Stimulated activated CD8-positive, alpha-beta memory T cell treated with anti-CD3 and anti-CD28 coated beads, Interleukin-15, amount 100 ng/mL, for 1 hour (primary cell): Measurements from ENCODE around the gene LY6G5C.
"Not testable (repeated sequence)": the region's sequence is repeated elsewhere in the genome, so short reads cannot be mapped to it uniquely, and the experiment has no call there.

Source experiments
- DNase-seq: peaks from one replicate; pipeline ENCODE4 v3.0.0-alpha.2; 2020; ENCODE audit warnings: low read depth

LY6G5C gene

DNA sequence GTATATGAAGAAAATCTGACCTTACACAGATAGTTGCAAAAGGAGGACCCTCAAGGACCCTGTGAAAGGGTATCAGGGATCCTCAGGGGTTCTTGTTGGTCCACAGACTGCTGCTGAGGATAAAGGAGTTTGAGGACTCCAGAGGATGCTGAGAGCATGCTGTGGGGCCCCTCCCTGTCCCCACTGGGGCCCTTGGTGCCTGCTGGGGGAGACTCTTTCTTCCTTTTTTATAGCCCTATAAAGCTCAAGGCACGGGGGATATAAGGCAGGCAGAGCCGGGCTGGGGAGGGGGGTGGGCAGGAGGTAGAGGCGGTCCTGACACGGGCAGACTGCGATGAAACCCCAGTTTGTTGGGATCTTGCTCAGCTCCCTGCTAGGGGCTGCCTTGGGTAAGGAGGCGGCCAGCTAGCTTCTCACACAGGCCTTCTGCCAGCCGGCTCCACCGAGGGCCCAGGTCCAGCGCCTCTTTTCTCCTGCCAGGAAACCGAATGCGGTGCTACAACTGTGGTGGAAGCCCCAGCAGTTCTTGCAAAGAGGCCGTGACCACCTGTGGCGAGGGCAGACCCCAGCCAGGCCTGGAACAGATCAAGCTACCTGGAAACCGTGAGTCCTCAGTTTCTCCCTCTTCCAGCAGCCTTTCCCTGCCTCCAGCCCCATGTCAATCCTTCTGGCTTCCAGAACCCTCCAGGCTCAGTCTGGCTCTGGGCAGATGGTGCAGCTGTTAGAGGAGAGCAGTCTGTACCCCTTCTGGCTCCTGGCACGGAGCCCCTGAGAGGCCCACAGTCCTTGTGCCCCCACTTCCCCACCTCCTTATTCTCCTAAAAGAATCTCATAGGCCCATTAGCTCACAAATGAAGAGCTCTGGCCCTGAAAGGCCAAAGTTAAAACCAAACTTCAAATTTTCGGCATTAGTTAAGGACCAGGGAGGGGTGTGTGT lies 34.4 kb upstream of the LY6G5C start, which contains the start of gene LY6G6D:
Gene LY6G6D (plus strand): TSS at position 327 of the 937 bp plus-strand sequence. CDS start 8 bp downstream, at position 335.
- DNase-seq = no peak

DNA sequence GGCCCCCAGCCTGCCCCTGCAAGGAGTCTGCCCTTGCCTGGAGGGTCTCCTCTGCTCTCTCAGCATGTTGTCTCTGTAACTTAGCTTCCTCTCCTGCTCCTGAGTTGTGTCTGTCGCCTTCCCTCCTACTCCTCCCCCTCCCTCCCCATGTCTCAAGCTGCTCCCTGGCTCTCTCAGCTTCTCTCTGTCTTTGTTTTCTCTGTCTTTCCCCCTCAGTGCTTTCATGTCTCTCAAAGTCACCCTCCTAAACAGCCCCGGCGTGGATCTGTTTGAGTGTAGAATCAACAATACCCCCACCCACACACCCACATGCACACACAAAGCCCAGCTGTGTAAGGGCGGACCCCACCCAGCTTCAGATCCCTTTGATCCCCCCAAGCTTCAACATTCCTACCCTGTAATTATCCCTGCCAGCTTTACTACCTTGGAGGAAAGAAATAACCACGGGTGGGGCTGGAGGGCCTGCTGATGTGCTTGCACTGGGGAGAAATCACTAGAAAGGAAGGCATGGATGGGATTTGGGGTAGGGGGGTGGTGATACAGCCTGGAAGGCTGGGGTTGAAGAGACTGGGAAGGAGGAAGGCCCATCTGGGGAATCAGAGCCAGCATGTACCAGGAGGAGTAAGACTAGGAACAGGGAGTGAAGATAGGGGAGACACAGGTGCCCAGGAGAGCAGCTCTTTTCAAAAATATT lies 33.3 kb upstream of the LY6G5C start:
- no peak for DNase-seq

- no peak for DNase-seq
Measured at GRCh38 chr6:31713465-31713864, 32.6 kb upstream of the LY6G5C start.

DNA sequence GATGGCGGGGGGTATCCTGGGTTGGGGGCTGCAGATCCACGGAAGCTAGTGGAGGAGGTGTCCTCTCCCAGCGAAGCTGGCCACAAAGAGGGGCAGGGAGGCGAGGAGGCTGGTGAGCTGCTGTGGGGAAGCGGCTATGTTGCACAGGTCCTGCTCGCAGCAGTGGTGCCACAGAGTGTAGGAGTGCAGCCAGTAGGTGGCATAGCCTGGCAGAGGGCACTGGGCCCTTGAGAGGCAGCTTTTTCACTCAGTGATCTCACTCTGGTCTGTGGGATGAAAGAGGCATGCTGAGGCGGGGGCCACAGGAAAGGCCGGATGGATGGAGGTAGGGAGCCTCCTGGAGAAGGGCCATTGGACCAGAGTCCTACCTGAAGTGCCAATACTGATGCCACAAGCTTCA lies 31.4 kb upstream of the LY6G5C start:
- no peak for DNase-seq

DNA sequence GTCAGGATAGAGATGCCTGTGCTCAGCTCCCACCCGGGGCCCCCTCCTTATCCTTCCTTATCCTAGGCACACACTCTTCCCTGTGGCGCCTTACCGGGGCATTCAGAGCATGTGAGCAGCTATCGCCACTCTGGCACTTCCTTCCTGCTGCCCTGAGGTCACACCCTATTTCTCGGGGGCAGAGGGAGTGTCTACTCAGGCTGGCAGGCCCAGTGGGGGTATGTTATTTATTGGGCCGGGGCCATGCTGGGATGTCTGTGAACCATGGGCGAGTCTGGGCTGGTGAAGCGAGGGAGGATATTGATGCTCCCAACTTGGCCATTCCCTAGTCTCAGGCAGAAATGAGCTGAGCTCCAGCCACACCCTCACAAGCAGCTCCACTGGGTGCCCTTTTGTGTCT lies 30.4 kb upstream of the LY6G5C start:
- no peak for DNase-seq

DNA sequence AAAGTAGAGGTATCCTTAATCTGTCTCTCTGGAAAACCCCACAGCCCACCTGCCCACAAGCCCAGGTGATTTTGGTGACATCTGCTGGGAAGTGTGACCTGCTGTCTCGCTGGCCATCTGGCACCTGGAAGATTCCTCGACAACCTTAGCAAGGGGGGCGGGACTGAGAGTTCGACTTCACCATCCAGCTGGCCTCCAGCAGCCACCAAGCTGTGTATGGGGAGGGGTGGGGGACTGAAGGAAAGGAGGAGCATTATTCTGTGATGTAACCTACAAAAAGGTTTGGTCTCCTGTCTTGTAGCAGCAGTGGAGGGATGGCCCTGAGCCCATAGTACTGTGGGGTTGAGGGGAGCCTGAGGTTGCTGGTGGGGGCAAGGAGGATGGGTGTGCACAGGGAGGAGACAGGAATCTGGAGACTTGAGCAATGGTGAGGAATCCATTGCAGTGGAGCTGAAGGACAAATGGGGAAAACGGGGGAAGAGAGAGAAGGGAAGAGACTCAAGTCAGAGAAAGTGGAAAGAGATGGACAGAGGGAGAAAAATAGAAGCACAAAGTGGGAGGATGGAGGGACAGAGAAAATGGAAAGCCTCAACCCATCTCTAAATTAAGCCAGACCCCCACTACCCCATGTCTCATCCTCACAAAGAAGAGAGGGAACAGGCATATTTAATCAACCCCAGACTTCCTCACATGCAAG lies 29.8 kb upstream of the LY6G5C start:
- no peak for DNase-seq

- DNase-seq = not testable (repeated sequence)
Measured at GRCh38 chr6:31709157-31709556, 28.3 kb upstream of the LY6G5C start.

- no peak for DNase-seq
Measured at GRCh38 chr6:31708224-31708623, 27.4 kb upstream of the LY6G5C start.

DNA sequence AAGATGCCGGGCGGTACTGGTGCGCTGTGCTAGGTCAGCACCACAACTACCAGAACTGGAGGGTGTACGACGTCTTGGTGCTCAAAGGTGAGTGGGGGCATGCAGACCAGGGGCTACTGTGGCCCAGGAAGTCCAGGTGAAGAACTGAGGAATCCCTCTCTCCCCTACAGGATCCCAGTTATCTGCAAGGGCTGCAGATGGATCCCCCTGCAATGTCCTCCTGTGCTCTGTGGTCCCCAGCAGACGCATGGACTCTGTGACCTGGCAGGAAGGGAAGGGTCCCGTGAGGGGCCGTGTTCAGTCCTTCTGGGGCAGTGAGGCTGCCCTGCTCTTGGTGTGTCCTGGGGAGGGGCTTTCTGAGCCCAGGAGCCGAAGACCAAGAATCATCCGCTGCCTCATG lies 26.8 kb upstream of the LY6G5C start:
- no peak for DNase-seq

- no peak for DNase-seq
Measured at GRCh38 chr6:31706599-31706998, 25.7 kb upstream of the LY6G5C start, which contains the start of gene LY6G6F. TSS of gene LY6G6F (plus strand) at chr6:31706866. CDS start at chr6:31706907, 41 bp downstream.

GRCh38 chr6:31705931-31706330 lies 25.1 kb upstream of the LY6G5C start:
- DNase-seq = no peak

GRCh38 chr6:31702819-31703716 lies 22.2 kb upstream of the LY6G5C start, which contains the start of gene ABHD16A:
TSS of gene ABHD16A (minus strand) at chr6:31703324. CDS start at chr6:31703281, 43 bp downstream.
- DNase-seq = peak; percentile 95

DNA sequence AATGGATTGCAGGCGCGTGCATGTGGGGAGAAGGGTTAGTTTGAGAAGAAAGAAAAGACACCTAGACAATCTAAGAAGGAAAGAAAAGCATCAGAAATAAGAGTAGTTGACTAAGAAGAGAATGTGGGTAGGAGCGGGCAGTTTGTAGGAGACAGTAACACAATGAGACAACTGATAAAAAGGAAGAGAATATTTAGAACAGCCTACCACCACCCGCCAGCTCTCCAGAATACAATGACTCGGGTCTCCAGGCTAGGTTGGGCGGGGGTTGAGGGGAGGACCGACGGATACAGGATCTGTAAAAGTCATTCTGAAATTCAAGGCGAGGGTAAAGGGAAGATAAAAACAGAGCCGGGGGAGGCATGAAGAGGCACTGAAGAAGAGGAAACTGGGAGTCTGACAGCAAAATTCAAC lies 21.5 kb upstream of the LY6G5C start:
- no peak for DNase-seq

DNA sequence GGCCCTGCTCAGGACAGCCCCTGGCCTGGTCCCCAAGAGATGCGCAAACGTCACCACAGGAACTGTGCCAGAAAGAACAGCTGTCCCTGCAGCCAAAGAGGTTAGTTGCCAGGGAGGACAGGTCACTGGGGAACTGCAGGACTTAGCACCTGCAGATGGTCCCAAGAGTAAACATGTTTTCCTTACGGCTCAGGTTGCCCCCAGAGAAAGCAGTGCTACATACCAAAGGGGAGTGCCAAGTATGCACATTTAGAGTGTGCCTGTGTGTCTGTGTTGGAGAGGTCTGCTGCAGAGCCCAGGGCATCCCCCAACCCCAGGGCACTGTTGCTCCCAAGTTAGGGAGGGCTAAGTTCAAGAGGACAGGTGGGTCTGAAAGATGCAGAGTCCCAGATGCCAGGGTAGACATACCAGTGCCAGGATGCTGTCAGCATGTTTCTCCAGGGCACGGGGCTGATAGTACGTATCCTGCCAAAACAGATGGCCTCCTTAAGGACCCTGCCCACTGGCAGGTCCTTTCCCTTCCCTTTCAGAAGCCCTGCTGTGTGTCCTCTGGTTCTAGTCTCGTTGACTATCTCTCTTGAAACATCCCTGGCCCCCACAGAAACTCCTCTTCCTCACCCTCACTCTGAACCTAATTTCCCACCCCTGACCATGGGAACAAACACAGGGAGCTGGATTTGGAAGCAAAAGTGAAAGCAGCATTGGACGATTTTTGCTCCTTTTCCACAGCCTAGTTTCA lies 21.0 kb upstream of the LY6G5C start:
- no peak for DNase-seq

GRCh38 chr6:31700740-31701401 lies 20.0 kb upstream of the LY6G5C start:
- DNase-seq = no peak

DNA sequence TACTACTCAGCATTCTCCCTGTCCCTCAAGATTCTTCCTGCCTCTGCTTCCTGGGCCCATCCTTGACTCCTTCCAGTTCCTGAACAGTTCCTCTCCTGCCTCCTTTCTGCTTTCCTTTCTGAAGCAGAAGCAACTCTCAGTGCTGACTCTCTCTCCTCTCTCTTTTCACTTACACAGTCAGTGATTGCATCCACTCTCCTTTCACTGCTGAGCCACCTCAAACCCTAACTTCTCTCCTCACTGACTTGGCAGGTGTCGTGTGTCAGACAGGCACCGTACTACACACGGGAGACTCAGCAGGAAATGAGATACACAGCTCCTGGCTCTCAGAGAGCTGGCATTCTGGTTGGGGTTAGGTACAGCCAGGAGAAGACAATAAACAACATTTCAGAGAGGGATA lies 16.7 kb upstream of the LY6G5C start:
- DNase-seq = no peak

DNA sequence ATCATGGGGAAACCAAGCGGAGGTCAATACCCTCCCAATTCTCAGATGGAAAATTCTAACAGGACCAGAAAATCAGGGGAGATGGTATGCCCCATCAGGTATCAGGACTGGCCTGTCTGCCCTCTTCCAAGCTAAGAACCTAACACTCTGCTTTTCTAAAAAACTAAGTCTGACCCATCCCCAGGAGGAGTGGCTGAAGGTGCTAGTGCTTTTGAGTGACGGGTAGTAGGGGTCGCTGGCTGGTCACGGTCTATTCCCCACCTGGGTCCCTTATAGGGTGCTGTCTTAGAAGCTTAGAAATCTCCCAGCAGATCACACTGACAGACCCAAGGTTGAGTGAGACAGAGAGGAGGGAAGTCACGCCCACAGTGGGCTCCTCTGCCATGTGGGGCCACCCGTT lies 12.7 kb upstream of the LY6G5C start:
- DNase-seq = no peak

DNA sequence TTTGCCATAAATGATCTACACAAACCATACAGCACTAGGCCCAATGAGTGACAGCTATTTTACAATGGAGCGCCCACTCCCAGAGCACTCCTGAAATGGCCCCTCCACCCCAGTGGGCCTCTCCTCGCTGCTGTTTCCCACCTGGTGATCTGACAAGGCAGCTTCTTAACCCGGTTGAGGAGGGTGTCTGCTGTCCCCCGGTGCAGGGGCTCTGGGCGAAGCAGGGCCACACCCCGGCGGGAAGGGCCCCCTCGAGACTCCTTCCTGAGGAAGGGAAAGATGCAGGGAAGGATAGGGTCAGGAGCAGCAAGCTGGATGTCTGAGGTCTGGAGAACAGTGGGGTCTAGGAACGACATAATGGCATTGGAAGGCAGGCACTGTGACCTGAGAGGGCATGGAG lies 12.0 kb upstream of the LY6G5C start:
- no peak for DNase-seq

DNA sequence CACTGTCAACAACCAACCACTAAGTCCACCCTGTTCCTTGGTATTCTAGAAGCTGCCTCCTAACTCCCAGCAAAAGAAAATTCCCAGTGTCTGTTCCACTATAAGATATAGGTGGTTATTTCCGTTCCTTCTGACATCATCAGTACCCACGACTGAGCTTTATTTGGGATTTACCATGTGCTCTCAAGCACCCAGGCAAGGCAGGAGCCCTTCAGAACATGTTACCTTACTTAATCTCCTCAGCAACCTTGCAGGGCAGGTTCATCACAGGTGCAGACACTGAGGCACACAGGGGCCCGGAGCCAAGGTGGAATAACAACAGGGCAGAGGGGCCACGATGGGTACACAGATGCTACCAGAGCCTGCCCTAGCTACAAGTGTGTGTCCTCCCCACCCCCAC lies 11.5 kb upstream of the LY6G5C start:
- DNase-seq = no peak

GRCh38 chr6:31691564-31692108 lies 10.8 kb upstream of the LY6G5C start:
- no peak for DNase-seq
